Stomach (tissue), 9 donors: ENCODE results near the gene SLBP. TPM values are rescaled to one million over a fixed set of nuclear protein-coding genes. Genes with fewer than 3 reads are reported as not detected.
A peak's percentile ranks its signal among the peaks of the same experiment; 100 is the strongest.

Experiments used
- DNase-seq, 2 donors: peaks; one replicate each; pipeline versions ENCODE4 v3.0.0 to v3.0.0-alpha.2; 2013 to 2019
- H3K27ac ChIP-seq, 5 donors: fragments of 200-600 bp in 4 of 5; sonication (generic) in 4 of 5; one replicate each; pipeline ENCODE4 v1.5.1; 2013 to 2019; ENCODE audit warnings: mild to moderate bottlenecking in 1 of 5, moderate library complexity in 1 of 5
- H3K27me3 ChIP-seq, 3 donors: fragments of 200-600 bp; sonication (generic); one replicate each; pipeline ENCODE4 v1.5.1; 2017 to 2019; ENCODE audit warnings: mixed run types in 1 of 3
- H3K36me3 ChIP-seq, 4 donors: fragments of 200-600 bp; sonication (generic); 1 replicate in 3 of 4; 2 replicates in 1 of 4; pipeline ENCODE4 v1.5.1; 2016 to 2019
- H3K4me1 ChIP-seq, 4 donors: fragments of 200-600 bp; sonication (generic); one replicate each; pipeline ENCODE4 v1.5.1; 2016 to 2019
- H3K4me3 ChIP-seq, 4 donors: fragments of 200-600 bp; sonication (generic) in 3 of 4; one replicate each; pipeline ENCODE4 v1.5.1; 2016 to 2019; ENCODE audit warnings: mild to moderate bottlenecking in 1 of 4
- H3K9me3 ChIP-seq, 4 donors: fragments of 200-600 bp; sonication (generic); one replicate each; pipeline ENCODE4 v1.5.1; 2016 to 2019
- CTCF ChIP-seq, 7 experiments: fragments of 450-650 bp in 4 of 7; fragments of 200-600 bp in 3 of 7; sonication (generic) in 3 of 7; IDR thresholded peaks; one replicate each; pipeline ENCODE4 v1.5.1; 2016 to 2019; ENCODE audit warnings: antibody characterized with exemption in 7 of 7, control low read depth in 2 of 7, mild to moderate bottlenecking in 1 of 7
- EP300 ChIP-seq: sonication (generic); formaldehyde crosslinking; IDR thresholded peaks from one replicate; pipeline ENCODE4 v1.6.1; 2017; ENCODE audit warnings: antibody characterized with exemption
- POLR2A ChIP-seq, 4 donors: fragments of 450-650 bp; IDR thresholded peaks; one replicate each; pipeline ENCODE4 v1.6.1; 2016; ENCODE audit warnings: antibody characterized with exemption in 4 of 4, control low read depth in 2 of 4, mild to moderate bottlenecking in 1 of 4, moderate library complexity in 1 of 4
- POLR2AphosphoS5 ChIP-seq, 3 donors: sonication (generic); formaldehyde crosslinking; IDR thresholded peaks; one replicate each; pipeline ENCODE4 v1.6.1; 2016; ENCODE audit warnings: antibody characterized with exemption in 3 of 3
- WGBS, 5 donors: extraction: QIAGEN DNeasy Blood & Tissue Kit in 3 of 5; methylation state at CpG; one replicate each; pipeline versions ENCODE4 v1.1.5 to v1.1.7; 2013 to 2018; 5-methylcytosine and 5-hydroxymethylcytosine counted together
- intact Hi-C: fragments of 100-400 bp; cut with DNase I; formaldehyde crosslinking; loops from one replicate; pipeline ENCODE4 v1.15.1; 2023; ENCODE audit warnings: low total_unique reads
- polyA plus RNA-seq, 3 donors: library from polyadenylated mRNA; stranded (reverse); fragments of 200-250 nt; gene quantifications; one replicate each; pipeline ENCODE4 v1.2.3, GENCODE V29; 2013
- total RNA-seq, 5 donors: library from RNA; depleted of rRNA; stranded (reverse); fragments of >200 nt; gene quantifications; one replicate each; pipeline versions ENCODE4 v1.1.0 to v1.2.3, GENCODE V29; 2014 to 2016
- donor health status: healthy with polysubstance abuse.
- donor health status: Bipolar disorder and iron deficiency.
- donor health status: healthy.

Gene SLBP
- total and polyA plus RNA-seq, 8 donors, result 28.3 to 163 (median 38.1) TPM

GRCh38 chr4:1656132-1656531, 56.0 kb downstream of the SLBP start:
- Histone ChIP-seq H3K27me3 (no peaks in the 10 kb centered on the region), H3K9me3 (no peaks in the 10 kb centered on the region), H3K36me3 (peaks cover 0 to 17% (median 10%) of the 10 kb centered on the region in 4 donors), H3K4me1 (no peaks in the 10 kb centered on the region), H3K4me3 (no peak overlapping the region), H3K27ac (no peak overlapping the region)
- TF ChIP-seq EP300, result no peak
- no peak for TF ChIP-seq POLR2AphosphoS5 (IDR thresholded peaks at IDR 0.05)
- TF ChIP-seq CTCF (IDR thresholded peaks at IDR 0.05), result no peak
- no peak for TF ChIP-seq POLR2A (IDR thresholded peaks at IDR 0.05)
- intact Hi-C loops, result no loop called here
- WGBS, 5 donors, result 85 to 95% (median 95%) methylated on average over 5 of the region's 5 CpGs
- no peak for DNase-seq

- no peaks in the 10 kb centered on the region for H3K27me3 ChIP-seq
- no peaks in the 10 kb centered on the region for H3K4me1 ChIP-seq
- no peak overlapping the region for H3K4me3 ChIP-seq
- H3K9me3 ChIP-seq, result no peaks in the 10 kb centered on the region
- intact Hi-C loops, result no loop called here
- WGBS, 5 donors, result 91 to 94% (median 92%) methylated on average over 16 to 18 of the region's 18 CpGs
- peaks cover 0 to 17% (median 10%) of the 10 kb centered on the region in 4 donors for H3K36me3 ChIP-seq
- no peak for DNase-seq
- no peak overlapping the region for H3K27ac ChIP-seq
- no peak for TF ChIP-seq POLR2AphosphoS5 (IDR thresholded peaks at IDR 0.05)
- no peak for TF ChIP-seq CTCF (IDR thresholded peaks at IDR 0.05)
- TF ChIP-seq POLR2A (IDR thresholded peaks at IDR 0.05), result no peak
- no peak for TF ChIP-seq EP300
Measured at GRCh38 chr4:1655676-1656075, 56.4 kb downstream of the SLBP start.

- intact Hi-C loops, result no loop called here
- no peak for TF ChIP-seq POLR2AphosphoS5 (IDR thresholded peaks at IDR 0.05)
- no peak for TF ChIP-seq CTCF (IDR thresholded peaks at IDR 0.05)
- Histone ChIP-seq H3K4me3 (no peak overlapping the region), H3K27me3 (no peaks in the 10 kb centered on the region), H3K27ac (no peak overlapping the region), H3K36me3 (peaks cover 0 to 17% (median 10%) of the 10 kb centered on the region in 4 donors), H3K4me1 (no peaks in the 10 kb centered on the region), H3K9me3 (no peaks in the 10 kb centered on the region)
- DNase-seq, result no peak
- WGBS, 5 donors, result 93 to 96% (median 93%) methylated on average over 21 to 47 of the region's 47 CpGs
Measured at GRCh38 chr4:1655081-1655480, 57.0 kb downstream of the SLBP start.

- intact Hi-C loops, result no loop called here
- TF ChIP-seq POLR2A (IDR thresholded peaks at IDR 0.05), result no peak
- no peak for TF ChIP-seq POLR2AphosphoS5 (IDR thresholded peaks at IDR 0.05)
- TF ChIP-seq EP300, result no peak
- Histone ChIP-seq H3K4me1 (no peaks in the 10 kb centered on the region), H3K4me3 (no peak overlapping the region), H3K9me3 (no peaks in the 10 kb centered on the region), H3K27me3 (no peaks in the 10 kb centered on the region), H3K36me3 (peaks cover 0 to 17% (median 10%) of the 10 kb centered on the region in 4 donors), H3K27ac (no peak overlapping the region)
- DNase-seq, result peak in 1 of 2 donors; percentile 38
- 84 to 94% (median 89%) methylated on average over 13 to 23 of the region's 23 CpGs for WGBS, 5 donors
Measured at GRCh38 chr4:1654216-1654955, 57.7 kb downstream of the SLBP start.

- Histone ChIP-seq H3K27me3 (no peaks in the 10 kb centered on the region), H3K36me3 (peaks cover 0 to 17% (median 10%) of the 10 kb centered on the region in 4 donors), H3K4me3 (no peak overlapping the region), H3K9me3 (no peaks in the 10 kb centered on the region), H3K27ac (no peak overlapping the region), H3K4me1 (no peaks in the 10 kb centered on the region)
- intact Hi-C loops, result no loop called here
- WGBS, 5 donors, result 83 to 93% (median 86%) methylated on average over 4 to 10 of the region's 10 CpGs
- DNase-seq, result no peak
- TF ChIP-seq CTCF (IDR thresholded peaks at IDR 0.05) (no peak), EP300 (no peak), POLR2A (IDR thresholded peaks at IDR 0.05) (no peak), POLR2AphosphoS5 (IDR thresholded peaks at IDR 0.05) (no peak)
Measured at GRCh38 chr4:1653776-1654175, 58.3 kb downstream of the SLBP start.
